Neural progenitor cell (in vitro differentiated cells): ENCODE measurements around the gene OR13H1. TPM values are rescaled to one million over a fixed set of nuclear protein-coding genes. Genes with fewer than 3 reads are reported as not detected.
"Not testable (repeated sequence)": the region's sequence is repeated elsewhere in the genome, so short reads cannot be mapped to it uniquely, and the experiment has no call there.

Source experiments
- DNase-seq: peaks from one replicate; pipeline ENCODE4 v3.0.0-alpha.2; 2016; ENCODE audit warnings: low spot score
- H2AFZ ChIP-seq: fragments of 200-600 bp; sonication (generic); replicated peaks from 2 replicates; pipeline ENCODE4 v1.6.1; 2016; ENCODE audit warnings: antibody characterized with exemption
- H3F3A ChIP-seq: fragments of 200-600 bp; sonication (generic); 2 replicates; pipeline ENCODE4 v1.6.1; 2016; ENCODE audit warnings: antibody characterized with exemption, low read depth
- H3K27ac ChIP-seq: fragments of 200-600 bp; sonication (generic); 2 replicates; pipeline ENCODE4 v1.5.1; 2016; ENCODE audit warnings: mild to moderate bottlenecking
- H3K27me3 ChIP-seq: fragments of 200-600 bp; sonication (generic); 2 replicates; pipeline ENCODE4 v1.6.1; 2016; ENCODE audit warnings: mild to moderate bottlenecking, moderate library complexity
- H3K36me3 ChIP-seq: fragments of 200-600 bp; sonication (generic); 2 replicates; pipeline ENCODE4 v1.5.1; 2016
- H3K4me1 ChIP-seq: fragments of 200-600 bp; sonication (generic); 2 replicates; pipeline ENCODE4 v1.6.1; 2016; ENCODE audit warnings: mixed run types
- H3K4me2 ChIP-seq: fragments of 200-600 bp; sonication (generic); 2 replicates; pipeline ENCODE4 v1.6.1; 2016
- H3K4me3 ChIP-seq: fragments of 200-600 bp; sonication (generic); 2 replicates; pipeline ENCODE4 v1.5.1; 2016
- H3K79me2 ChIP-seq: fragments of 200-600 bp; sonication (generic); 2 replicates; pipeline ENCODE4 v1.6.1; 2016; ENCODE audit warnings: low read depth
- H3K9ac ChIP-seq: fragments of 200-600 bp; sonication (generic); 2 replicates; pipeline ENCODE4 v1.6.1; 2016
- H3K9me3 ChIP-seq: fragments of 200-600 bp; sonication (generic); 2 replicates; pipeline ENCODE4 v1.5.1; 2016; ENCODE audit warnings: low read depth
- H4K20me1 ChIP-seq: fragments of 200-600 bp; sonication (generic); 2 replicates; pipeline ENCODE4 v1.6.1; 2016; ENCODE audit warnings: low read depth
- H3K27ac Mint-ChIP-seq: 3 replicates; pipeline ENCODE4 v1.8.0; 2021; ENCODE audit warnings: mixed read lengths
- H3K27me3 Mint-ChIP-seq: 2 replicates; pipeline ENCODE4 v1.8.0; 2022; ENCODE audit warnings: low read depth, mild to moderate bottlenecking, inconsistent platforms, moderate library complexity, mixed read lengths; ENCODE audit not compliant: insufficient read depth
- H3K36me3 Mint-ChIP-seq: 3 replicates; pipeline ENCODE4 v1.8.0; 2021; ENCODE audit warnings: mixed read lengths
- H3K4me1 Mint-ChIP-seq: 3 replicates; pipeline ENCODE4 v1.8.0; 2021; ENCODE audit warnings: mixed read lengths
- H3K4me3 Mint-ChIP-seq: 3 replicates; pipeline ENCODE4 v1.8.0; 2021; ENCODE audit warnings: mild to moderate bottlenecking, moderate library complexity, mixed read lengths
- H3K9me3 Mint-ChIP-seq: 3 replicates; pipeline ENCODE4 v1.8.0; 2020; ENCODE audit warnings: mixed read lengths
- EZH2 ChIP-seq: fragments of 200-600 bp; sonication (generic); IDR thresholded peaks from 2 replicates; pipeline ENCODE4 v1.6.1; 2017; ENCODE audit warnings: antibody characterized with exemption, mild to moderate bottlenecking, moderate library complexity
- EZH2phosphoT487 ChIP-seq: fragments of 200-600 bp; sonication (generic); IDR thresholded peaks from 2 replicates; pipeline ENCODE4 v1.6.1; 2017; ENCODE audit warnings: antibody characterized with exemption
- total RNA-seq: library from RNA; depleted of rRNA; stranded (reverse); fragments of >200 nt; gene quantifications from 2 replicates; pipeline ENCODE4 v1.2.3, GENCODE V29; 2015; ENCODE audit warnings: low replicate concordance
- TF ChIP-seq, protein P1 (sequence below): fragments of 200-600 bp; sonication (generic); IDR thresholded peaks from 2 replicates; pipeline ENCODE4 v1.5.1; 2017; ENCODE audit warnings: antibody characterized with exemption, mild to moderate bottlenecking

Gene OR13H1
- total RNA-seq, 1 donor from 2014 or later: not detected

DNA sequence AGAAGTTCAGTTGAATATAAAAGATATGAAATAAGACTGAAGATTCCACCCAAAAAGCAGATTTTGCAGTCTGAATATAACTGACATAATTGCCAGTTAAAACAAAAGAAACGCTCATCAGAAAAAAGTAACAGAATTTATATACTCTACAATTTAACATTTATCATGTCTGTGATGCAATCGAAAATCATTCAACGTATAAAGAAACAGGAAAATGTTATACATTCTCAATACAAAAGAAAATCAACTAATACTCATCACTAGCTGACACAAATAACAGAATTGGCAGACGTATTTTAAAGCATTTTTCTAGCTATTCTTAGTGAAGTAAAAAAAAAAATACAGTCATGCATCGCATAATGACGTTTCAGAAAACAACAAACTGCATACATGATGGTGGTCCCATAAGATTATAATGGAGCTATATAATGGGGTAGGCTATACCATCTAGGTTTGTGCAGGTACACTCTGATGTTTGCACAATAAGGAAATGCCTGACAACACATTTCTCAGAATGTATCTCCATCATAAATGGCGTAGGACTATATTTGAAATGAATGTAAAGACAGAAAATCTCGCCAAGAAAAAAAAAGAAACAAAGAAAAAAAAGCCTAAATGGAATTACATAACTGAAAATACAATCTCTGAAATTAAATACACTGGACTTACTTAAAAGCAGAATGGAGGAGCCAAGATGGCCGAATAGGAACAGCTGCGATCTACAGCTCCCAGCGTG lies 34.3 kb downstream of the OR13H1 start:
- Mint-ChIP-seq H3K4me3 (peak overlapping the region; percentile 93), H3K4me1 (peaks cover 6% of the 10 kb centered on the region), H3K27me3 (no peaks in the 10 kb centered on the region), H3K27ac (peak overlapping the region; percentile 97), H3K36me3 (peaks cover 4% of the 10 kb centered on the region), H3K9me3 (peaks cover 2% of the 10 kb centered on the region)
- no peaks in the 10 kb centered on the region for H3F3A ChIP-seq
- H2AFZ ChIP-seq: no peak overlapping the region
- H3K4me3 ChIP-seq: peak overlapping the region; percentile 81
- H3K9ac ChIP-seq: peak overlapping the region; percentile 12
- H3K9me3 ChIP-seq: no peaks in the 10 kb centered on the region
- peak overlapping the region; percentile 79 for H3K4me2 ChIP-seq
- no peaks in the 10 kb centered on the region for H3K4me1 ChIP-seq
- peaks cover 50% of the 10 kb centered on the region for H3K79me2 ChIP-seq
- no peaks in the 10 kb centered on the region for H4K20me1 ChIP-seq
- TF ChIP-seq EZH2 (no peak), EZH2phosphoT487 (no peak)
- TF ChIP-seq, protein P1, sequence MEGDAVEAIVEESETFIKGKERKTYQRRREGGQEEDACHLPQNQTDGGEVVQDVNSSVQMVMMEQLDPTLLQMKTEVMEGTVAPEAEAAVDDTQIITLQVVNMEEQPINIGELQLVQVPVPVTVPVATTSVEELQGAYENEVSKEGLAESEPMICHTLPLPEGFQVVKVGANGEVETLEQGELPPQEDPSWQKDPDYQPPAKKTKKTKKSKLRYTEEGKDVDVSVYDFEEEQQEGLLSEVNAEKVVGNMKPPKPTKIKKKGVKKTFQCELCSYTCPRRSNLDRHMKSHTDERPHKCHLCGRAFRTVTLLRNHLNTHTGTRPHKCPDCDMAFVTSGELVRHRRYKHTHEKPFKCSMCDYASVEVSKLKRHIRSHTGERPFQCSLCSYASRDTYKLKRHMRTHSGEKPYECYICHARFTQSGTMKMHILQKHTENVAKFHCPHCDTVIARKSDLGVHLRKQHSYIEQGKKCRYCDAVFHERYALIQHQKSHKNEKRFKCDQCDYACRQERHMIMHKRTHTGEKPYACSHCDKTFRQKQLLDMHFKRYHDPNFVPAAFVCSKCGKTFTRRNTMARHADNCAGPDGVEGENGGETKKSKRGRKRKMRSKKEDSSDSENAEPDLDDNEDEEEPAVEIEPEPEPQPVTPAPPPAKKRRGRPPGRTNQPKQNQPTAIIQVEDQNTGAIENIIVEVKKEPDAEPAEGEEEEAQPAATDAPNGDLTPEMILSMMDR: no peak
- H3K36me3 ChIP-seq: no peaks in the 10 kb centered on the region
- no peaks in the 10 kb centered on the region for H3K27me3 ChIP-seq
- H3K27ac ChIP-seq: peak overlapping the region; percentile 46
- peak; percentile 3 for DNase-seq

DNA sequence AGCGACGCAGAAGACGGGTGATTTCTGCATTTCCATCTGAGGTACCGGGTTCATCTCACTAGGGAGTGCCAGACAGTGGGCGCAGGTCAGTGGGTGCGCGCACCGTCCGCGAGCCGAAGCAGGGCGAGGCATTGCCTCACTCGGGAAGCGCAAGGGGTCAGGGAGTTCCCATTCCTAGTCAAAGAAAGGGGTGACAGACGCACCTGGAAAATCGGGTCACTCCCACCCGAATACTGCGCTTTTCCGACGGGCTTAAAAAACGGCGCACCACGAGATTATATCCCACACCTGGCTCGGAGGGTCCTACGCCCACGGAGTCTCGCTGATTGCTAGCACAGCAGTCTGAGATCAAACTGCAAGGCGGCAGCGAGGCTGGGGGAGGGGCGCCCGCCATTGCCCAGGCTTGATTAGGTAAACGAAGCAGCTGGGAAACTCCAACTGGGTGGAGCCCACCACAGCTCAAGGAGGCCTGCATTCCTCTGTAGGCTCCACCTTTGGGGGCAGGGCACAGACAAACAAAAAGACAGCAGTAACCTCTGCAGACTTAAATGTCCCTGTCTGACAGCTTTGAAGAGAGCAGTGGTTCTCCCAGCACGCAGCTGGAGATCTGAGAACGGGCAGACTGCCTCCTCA lies 35.0 kb downstream of the OR13H1 start:
- Mint-ChIP-seq H3K27ac (peak overlapping the region; percentile 97), H3K4me3 (peak overlapping the region; percentile 93)
- H3K9ac ChIP-seq: peak overlapping the region; percentile 12
- H3K36me3 Mint-ChIP-seq, H3K27me3 Mint-ChIP-seq, H4K20me1 ChIP-seq, H3K4me1 ChIP-seq, H3F3A ChIP-seq, H3K9me3 ChIP-seq, H3K9me3 Mint-ChIP-seq, H2AFZ ChIP-seq, H3K36me3 ChIP-seq, H3K4me1 Mint-ChIP-seq, H3K27me3 ChIP-seq: not testable (repeated sequence)
- peak overlapping the region; percentile 81 for H3K4me3 ChIP-seq
- peak; percentile 74 for DNase-seq
- H3K27ac ChIP-seq: peak overlapping the region; percentile 46
- peaks cover 44% of the 10 kb centered on the region for H3K79me2 ChIP-seq
- H3K4me2 ChIP-seq: peak overlapping the region; percentile 79

DNA sequence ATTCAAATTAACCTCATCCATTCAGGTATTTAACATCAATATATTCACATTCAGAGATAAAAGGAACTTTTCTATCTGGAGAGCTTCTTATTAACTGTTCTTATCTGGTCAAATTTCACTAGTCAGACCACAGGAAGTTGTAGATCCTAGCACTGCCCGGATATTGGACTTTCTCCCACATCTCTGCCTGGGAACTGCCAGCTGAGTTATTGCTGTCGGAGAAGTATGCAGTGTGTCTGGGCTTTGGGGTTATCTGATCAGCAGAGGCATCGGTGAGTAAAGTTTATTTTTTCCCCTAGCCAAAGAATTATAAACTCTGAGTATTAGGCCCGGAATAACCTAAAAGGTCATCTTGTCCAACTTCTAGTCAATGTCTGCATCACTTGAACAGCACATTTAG lies 45.1 kb downstream of the OR13H1 start:
- Mint-ChIP-seq H3K4me1 (no peaks in the 10 kb centered on the region), H3K27ac (no peak overlapping the region), H3K36me3 (no peaks in the 10 kb centered on the region), H3K4me3 (no peak overlapping the region), H3K27me3 (no peaks in the 10 kb centered on the region), H3K9me3 (peaks cover 2% of the 10 kb centered on the region)
- H3K79me2 ChIP-seq: no peaks in the 10 kb centered on the region
- no peaks in the 10 kb centered on the region for H3K4me1 ChIP-seq
- no peak overlapping the region for H3K4me2 ChIP-seq
- H3K27ac ChIP-seq: no peak overlapping the region
- H3F3A ChIP-seq: no peaks in the 10 kb centered on the region
- peaks cover 13% of the 10 kb centered on the region for H3K9me3 ChIP-seq
- no peak overlapping the region for H2AFZ ChIP-seq
- H3K4me3 ChIP-seq: no peak overlapping the region
- TF ChIP-seq EZH2phosphoT487: no peak
- no peak overlapping the region for H3K9ac ChIP-seq
- no peaks in the 10 kb centered on the region for H3K27me3 ChIP-seq
- no peaks in the 10 kb centered on the region for H4K20me1 ChIP-seq
- DNase-seq: no peak
- no peaks in the 10 kb centered on the region for H3K36me3 ChIP-seq
